Measurements from ENCODE around the gene SLFNL1. TPM values are rescaled to one million over a fixed set of nuclear protein-coding genes. Genes with fewer than 3 reads are reported as not detected.

Gene SLFNL1
- total RNA-seq, 1 experiment from 2014 or later = 0.11 TPM

DNA sequence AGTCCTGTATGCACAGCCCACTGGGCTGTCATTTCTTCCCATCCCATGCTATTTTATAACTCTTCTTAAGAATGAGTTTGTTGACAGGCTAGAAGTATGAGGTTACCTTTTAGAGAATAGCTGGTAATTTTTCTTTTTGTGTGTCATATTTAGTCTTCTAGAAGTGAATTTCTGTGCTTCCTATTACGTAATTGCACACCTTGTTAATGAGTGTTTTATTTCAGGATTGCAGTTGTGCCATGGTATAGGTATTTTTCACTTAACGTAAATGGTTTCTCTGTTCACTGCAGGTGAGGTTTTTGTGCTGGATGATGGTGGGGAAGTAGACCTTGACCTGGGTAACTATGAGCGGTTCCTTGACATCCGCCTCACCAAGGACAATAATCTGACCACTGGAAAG lies 37.0 kb downstream of the SLFNL1 start:
- H4K20me1 ChIP-seq (ENCODE audit: control insufficient read depth, insufficient read depth, insufficient read length) = no peaks in the 10 kb centered on the region
- no peak overlapping the region for H3T11ph ChIP-seq (ENCODE audit: low read length)
- H4K5ac ChIP-seq (ENCODE audit: insufficient read length, low read depth, low read length) = no peak overlapping the region
- no peak overlapping the region for H3K18ac ChIP-seq (ENCODE audit: insufficient read length, low read depth, low read length)
- Mint-ChIP-seq H3K4me3 (no peak overlapping the region), H3K36me3 (ENCODE audit: insufficient read depth in 1 of 3, low read depth in 3 of 3) (peaks cover 47 to 70% (median 65%) of the 10 kb centered on the region in 3 experiments; a peak in 6 of 7 replicates), H3K4me1 (peaks cover 16 to 19% of the 10 kb centered on the region in 2 experiments), H3K27ac (no peak overlapping the region), H3K27me3 (ENCODE audit: low read depth) (no peaks in the 10 kb centered on the region), H3K9me3 (no peaks in the 10 kb centered on the region)
- H2BK12ac ChIP-seq (ENCODE audit: insufficient read length, low read depth, low read length) = no peak overlapping the region
- H3K23me2 ChIP-seq (ENCODE audit: insufficient read length, low read depth, low read length, poor library complexity, severe bottlenecking) = peaks cover 7% of the 10 kb centered on the region
- no peak overlapping the region for H3K4me2 ChIP-seq (ENCODE audit: insufficient read depth, insufficient read length, low read length)
- no peak overlapping the region for H3K56ac ChIP-seq (ENCODE audit: insufficient read length, low read depth, low read length)
- no peak overlapping the region for H3K23ac ChIP-seq (ENCODE audit: insufficient read length, low read depth, low read length)
- H2BK20ac ChIP-seq (ENCODE audit: low read depth, low read length, poor library complexity, severe bottlenecking) = no peak overlapping the region
- H4K8ac ChIP-seq (replicated peaks; ENCODE audit: insufficient read length, low read depth, low read length) = no peak overlapping the region
- no peak overlapping the region for H3K9ac ChIP-seq (ENCODE audit: extremely low read depth, insufficient read length, low read length)
- no peaks in the 10 kb centered on the region for H3K79me1 ChIP-seq (ENCODE audit: insufficient read depth, low read depth, low read length, poor library complexity, severe bottlenecking)
- H2AK5ac ChIP-seq (ENCODE audit: insufficient read length, low read length) = no peak overlapping the region
- H2BK120ac ChIP-seq (ENCODE audit: low read depth, low read length, poor library complexity, severe bottlenecking) = no peak overlapping the region
- H3K4ac ChIP-seq (ENCODE audit: low read depth, low read length) = no peak overlapping the region
- WGBS (ENCODE audit: extremely low coverage, insufficient read length, low lambda C conversion rate) = no CpG with 5 or more reads among the region's 4 CpGs
- H3K9me3 ChIP-seq (ENCODE audit: control insufficient read depth, low read depth, low read length) = no peaks in the 10 kb centered on the region
- H2BK15ac ChIP-seq (ENCODE audit: low read depth, low read length) = no peak overlapping the region
- H3K4me1 ChIP-seq (ENCODE audit: insufficient read depth, low read length) = peaks cover 6% of the 10 kb centered on the region
- H3K27me3 ChIP-seq (ENCODE audit: insufficient read depth, low read length) = no peaks in the 10 kb centered on the region
- no peak overlapping the region for H4K91ac ChIP-seq (ENCODE audit: insufficient read length, low read depth, low read length)
- H3K79me2 ChIP-seq (ENCODE audit: insufficient read depth, low read length) = peaks cover 20% of the 10 kb centered on the region; the same call in 1 of the 2 replicates
- TF ChIP-seq, protein P1, sequence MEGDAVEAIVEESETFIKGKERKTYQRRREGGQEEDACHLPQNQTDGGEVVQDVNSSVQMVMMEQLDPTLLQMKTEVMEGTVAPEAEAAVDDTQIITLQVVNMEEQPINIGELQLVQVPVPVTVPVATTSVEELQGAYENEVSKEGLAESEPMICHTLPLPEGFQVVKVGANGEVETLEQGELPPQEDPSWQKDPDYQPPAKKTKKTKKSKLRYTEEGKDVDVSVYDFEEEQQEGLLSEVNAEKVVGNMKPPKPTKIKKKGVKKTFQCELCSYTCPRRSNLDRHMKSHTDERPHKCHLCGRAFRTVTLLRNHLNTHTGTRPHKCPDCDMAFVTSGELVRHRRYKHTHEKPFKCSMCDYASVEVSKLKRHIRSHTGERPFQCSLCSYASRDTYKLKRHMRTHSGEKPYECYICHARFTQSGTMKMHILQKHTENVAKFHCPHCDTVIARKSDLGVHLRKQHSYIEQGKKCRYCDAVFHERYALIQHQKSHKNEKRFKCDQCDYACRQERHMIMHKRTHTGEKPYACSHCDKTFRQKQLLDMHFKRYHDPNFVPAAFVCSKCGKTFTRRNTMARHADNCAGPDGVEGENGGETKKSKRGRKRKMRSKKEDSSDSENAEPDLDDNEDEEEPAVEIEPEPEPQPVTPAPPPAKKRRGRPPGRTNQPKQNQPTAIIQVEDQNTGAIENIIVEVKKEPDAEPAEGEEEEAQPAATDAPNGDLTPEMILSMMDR (conservative IDR thresholded peaks at IDR 0.05) = no peak
- DNase-seq = no peak
- no peak overlapping the region for H2AFZ ChIP-seq (ENCODE audit: low read length)
- H2BK5ac ChIP-seq (ENCODE audit: insufficient read length, low read length) = no peak overlapping the region
- H3K14ac ChIP-seq (ENCODE audit: insufficient read depth, low read length) = no peak overlapping the region
- no peak overlapping the region for H3K27ac ChIP-seq (ENCODE audit: insufficient read length, low read depth, low read length)

All from H9 (cell line).